Peyer's patch (tissue), 4 donors: ENCODE data around the gene TRIM23.

Experiments
- POLR2A ChIP-seq, 2 donors: fragments of 450-650 bp; IDR thresholded peaks; one replicate each; pipeline ENCODE4 v1.5.1; 2017; ENCODE audit warnings: antibody characterized with exemption in 2 of 2, mild to moderate bottlenecking in 2 of 2, moderate library complexity in 2 of 2
- TF ChIP-seq, protein P1 (sequence below), 6 experiments: fragments of 450-650 bp in 4 of 6; fragments of 200-600 bp in 2 of 6; sonication (generic) in 1 of 6; IDR thresholded peaks; one replicate each; pipeline ENCODE4 v1.5.1; 2017 to 2019; ENCODE audit warnings: antibody characterized with exemption in 6 of 6, mild to moderate bottlenecking in 3 of 6, moderate library complexity in 1 of 6

- TF ChIP-seq, protein P1, sequence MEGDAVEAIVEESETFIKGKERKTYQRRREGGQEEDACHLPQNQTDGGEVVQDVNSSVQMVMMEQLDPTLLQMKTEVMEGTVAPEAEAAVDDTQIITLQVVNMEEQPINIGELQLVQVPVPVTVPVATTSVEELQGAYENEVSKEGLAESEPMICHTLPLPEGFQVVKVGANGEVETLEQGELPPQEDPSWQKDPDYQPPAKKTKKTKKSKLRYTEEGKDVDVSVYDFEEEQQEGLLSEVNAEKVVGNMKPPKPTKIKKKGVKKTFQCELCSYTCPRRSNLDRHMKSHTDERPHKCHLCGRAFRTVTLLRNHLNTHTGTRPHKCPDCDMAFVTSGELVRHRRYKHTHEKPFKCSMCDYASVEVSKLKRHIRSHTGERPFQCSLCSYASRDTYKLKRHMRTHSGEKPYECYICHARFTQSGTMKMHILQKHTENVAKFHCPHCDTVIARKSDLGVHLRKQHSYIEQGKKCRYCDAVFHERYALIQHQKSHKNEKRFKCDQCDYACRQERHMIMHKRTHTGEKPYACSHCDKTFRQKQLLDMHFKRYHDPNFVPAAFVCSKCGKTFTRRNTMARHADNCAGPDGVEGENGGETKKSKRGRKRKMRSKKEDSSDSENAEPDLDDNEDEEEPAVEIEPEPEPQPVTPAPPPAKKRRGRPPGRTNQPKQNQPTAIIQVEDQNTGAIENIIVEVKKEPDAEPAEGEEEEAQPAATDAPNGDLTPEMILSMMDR (IDR thresholded peaks at IDR 0.05) = peak in 4 of 6 experiments; percentile 14 to 36 (median 29)
- no peak for TF ChIP-seq POLR2A (IDR thresholded peaks at IDR 0.05)
Observed at GRCh38 chr5:65663804-65664521, 39.8 kb upstream of the TRIM23 start.
